DND-41 (cell line): ENCODE results near the gene PAMR1.

Experiments used
- ATAC-seq: fragments of 200-7000 bp; cut with Tn5 transposase; 3 replicates; pipeline ENCODE4 v1.9.1; 2021; ENCODE audit warnings: low read depth; ENCODE audit not compliant: insufficient read depth
- DNase-seq: peaks from one replicate; pipeline ENCODE4 v3.0.0-alpha.2; 2020
- H2AFZ ChIP-seq: 2 replicates; pipeline ENCODE4 v1.6.0; 2012; ENCODE audit warnings: low read depth, low read length
- H3K27ac ChIP-seq: 2 replicates; pipeline ENCODE4 v1.5.1; 2012; ENCODE audit warnings: low read length, inconsistent platforms
- H3K27me3 ChIP-seq: fragments of 200-600 bp; sonication (generic); 2 replicates; pipeline ENCODE4 v1.6.0; 2012; ENCODE audit warnings: low read length, mild to moderate bottlenecking, inconsistent platforms; ENCODE audit not compliant: insufficient read depth, poor library complexity
- H3K36me3 ChIP-seq: 2 replicates; pipeline ENCODE4 v1.5.1; 2012; ENCODE audit warnings: low read length, inconsistent platforms; ENCODE audit not compliant: insufficient read depth
- H3K4me1 ChIP-seq: 2 replicates; pipeline ENCODE4 v1.5.1; 2012; ENCODE audit warnings: mild to moderate bottlenecking, low read length; ENCODE audit not compliant: insufficient read depth
- H3K4me2 ChIP-seq: 2 replicates; pipeline ENCODE4 v1.6.0; 2012; ENCODE audit warnings: mild to moderate bottlenecking, moderate library complexity, low read length, inconsistent platforms; ENCODE audit not compliant: insufficient read depth
- H3K4me3 ChIP-seq, 2 experiments: fragments of 200-600 bp in 1 of 2; shearing (Covaris generic) in 1 of 2; 2 replicates each; pipeline ENCODE4 v1.5.1; 2012 to 2016; ENCODE audit warnings: inconsistent platforms in 2 of 2, low read length in 2 of 2, mild to moderate bottlenecking in 2 of 2, low read depth in 1 of 2, moderate library complexity in 1 of 2
- H3K79me2 ChIP-seq: 2 replicates; pipeline ENCODE4 v1.6.0; 2012; ENCODE audit warnings: low read length, inconsistent platforms; ENCODE audit not compliant: insufficient read depth
- H3K9ac ChIP-seq: 2 replicates; pipeline ENCODE4 v1.6.0; 2012; ENCODE audit warnings: low read depth, mild to moderate bottlenecking, inconsistent platforms, low read length, moderate library complexity
- H3K9me3 ChIP-seq: 2 replicates; pipeline ENCODE4 v1.5.1; 2012; ENCODE audit warnings: low read length, moderate library complexity, mild to moderate bottlenecking, inconsistent platforms; ENCODE audit not compliant: insufficient read depth, severe bottlenecking
- H4K20me1 ChIP-seq: 2 replicates; pipeline ENCODE4 v1.6.0; 2012; ENCODE audit warnings: low read length; ENCODE audit not compliant: insufficient read depth
- EZH2 ChIP-seq: IDR thresholded peaks from 3 replicates; pipeline ENCODE4 v1.6.1; 2012; ENCODE audit warnings: borderline replicate concordance, low read depth, mild to moderate bottlenecking, moderate library complexity, low read length, inconsistent platforms; ENCODE audit not compliant: severe bottlenecking
- TF ChIP-seq, protein P1 (sequence below): IDR thresholded peaks from 2 replicates; pipeline ENCODE4 v1.5.1; 2012; ENCODE audit warnings: borderline replicate concordance, low read length, moderate library complexity, mild to moderate bottlenecking; ENCODE audit not compliant: poor library complexity, severe bottlenecking; ENCODE audit errors: extremely low read depth

The PAMR1 gene

DNA sequence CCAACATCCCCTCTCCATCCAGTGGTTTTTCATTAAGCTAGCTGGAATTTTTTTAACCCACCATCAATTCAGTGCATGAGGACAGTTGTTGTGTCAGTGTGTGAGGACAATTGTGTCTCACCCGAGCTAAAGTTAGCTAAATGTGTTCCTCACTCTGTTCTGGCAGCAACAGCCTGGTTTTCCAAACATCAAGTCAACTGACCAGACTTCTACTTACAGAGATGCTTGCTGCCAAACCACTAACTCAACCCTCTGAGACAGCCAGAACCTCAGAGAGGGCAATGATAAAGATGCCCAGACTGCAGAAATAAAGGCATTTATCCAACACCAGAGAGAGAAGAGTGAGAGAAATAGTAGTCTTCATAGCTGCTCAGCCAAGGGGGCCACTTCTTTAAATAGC lies 6.7 kb downstream of the PAMR1 start:
- Histone ChIP-seq H3K27me3 (peaks cover 23% of the 10 kb centered on the region), H3K36me3 (no peaks in the 10 kb centered on the region), H3K4me2 (no peak overlapping the region), H4K20me1 (no peaks in the 10 kb centered on the region), H3K9ac (no peak overlapping the region), H2AFZ (no peak overlapping the region), H3K27ac (no peak overlapping the region), H3K4me1 (no peaks in the 10 kb centered on the region), H3K9me3 (no peaks in the 10 kb centered on the region), H3K79me2 (no peaks in the 10 kb centered on the region), H3K4me3 (no peak overlapping the region)
- DNase-seq, result no peak
- no peak for TF ChIP-seq EZH2
- TF ChIP-seq, protein P1, sequence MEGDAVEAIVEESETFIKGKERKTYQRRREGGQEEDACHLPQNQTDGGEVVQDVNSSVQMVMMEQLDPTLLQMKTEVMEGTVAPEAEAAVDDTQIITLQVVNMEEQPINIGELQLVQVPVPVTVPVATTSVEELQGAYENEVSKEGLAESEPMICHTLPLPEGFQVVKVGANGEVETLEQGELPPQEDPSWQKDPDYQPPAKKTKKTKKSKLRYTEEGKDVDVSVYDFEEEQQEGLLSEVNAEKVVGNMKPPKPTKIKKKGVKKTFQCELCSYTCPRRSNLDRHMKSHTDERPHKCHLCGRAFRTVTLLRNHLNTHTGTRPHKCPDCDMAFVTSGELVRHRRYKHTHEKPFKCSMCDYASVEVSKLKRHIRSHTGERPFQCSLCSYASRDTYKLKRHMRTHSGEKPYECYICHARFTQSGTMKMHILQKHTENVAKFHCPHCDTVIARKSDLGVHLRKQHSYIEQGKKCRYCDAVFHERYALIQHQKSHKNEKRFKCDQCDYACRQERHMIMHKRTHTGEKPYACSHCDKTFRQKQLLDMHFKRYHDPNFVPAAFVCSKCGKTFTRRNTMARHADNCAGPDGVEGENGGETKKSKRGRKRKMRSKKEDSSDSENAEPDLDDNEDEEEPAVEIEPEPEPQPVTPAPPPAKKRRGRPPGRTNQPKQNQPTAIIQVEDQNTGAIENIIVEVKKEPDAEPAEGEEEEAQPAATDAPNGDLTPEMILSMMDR, result no peak
- ATAC-seq, result no peak

DNA sequence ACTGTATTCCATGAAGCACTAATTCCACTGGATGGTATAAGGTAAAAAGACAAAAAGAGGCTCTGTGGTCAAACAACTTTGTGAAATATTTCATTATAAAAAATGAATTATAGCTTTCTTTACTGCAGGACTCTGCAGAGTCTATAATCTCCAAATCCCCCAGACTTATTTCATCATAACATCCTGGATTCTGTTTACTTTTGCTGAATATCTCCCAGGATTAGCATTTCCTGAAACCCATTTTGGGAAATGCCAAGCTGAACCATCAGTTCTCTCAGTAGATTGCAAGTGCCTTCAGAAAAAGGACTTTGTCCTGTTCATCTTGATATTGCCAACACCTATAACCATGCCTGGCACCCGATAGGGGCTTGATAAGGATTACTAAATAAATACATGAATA lies 7.9 kb downstream of the PAMR1 start:
- Histone ChIP-seq H3K27me3 (peaks cover 20% of the 10 kb centered on the region), H3K36me3 (no peaks in the 10 kb centered on the region), H3K4me2 (no peak overlapping the region), H3K9ac (no peak overlapping the region), H3K4me1 (no peaks in the 10 kb centered on the region), H3K27ac (no peak overlapping the region), H3K79me2 (no peaks in the 10 kb centered on the region), H3K4me3 (no peak overlapping the region), H4K20me1 (no peaks in the 10 kb centered on the region), H2AFZ (no peak overlapping the region), H3K9me3 (no peaks in the 10 kb centered on the region)
- DNase-seq (no peak), ATAC-seq (no peak)
- TF ChIP-seq, protein P1, result no peak
- no peak for TF ChIP-seq EZH2

DNA sequence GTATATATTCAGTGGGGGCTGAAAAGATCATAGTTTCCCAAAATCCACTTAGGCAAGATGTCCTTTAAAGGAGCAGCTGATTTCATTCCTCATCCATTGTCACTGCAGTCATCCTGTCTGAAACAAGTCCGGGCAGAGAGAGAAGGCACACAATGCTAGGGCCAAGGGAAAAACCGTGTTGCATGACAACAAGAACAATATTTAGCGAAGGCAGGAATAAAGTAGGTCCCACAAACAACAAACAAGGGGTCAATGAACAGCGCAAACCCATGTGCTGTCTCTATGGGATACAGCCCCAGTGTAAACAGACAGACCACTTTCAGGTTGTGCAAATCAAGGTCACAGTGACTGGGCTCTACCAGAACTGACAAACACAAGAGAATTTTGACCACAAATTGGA lies 9.0 kb downstream of the PAMR1 start:
- no peaks in the 10 kb centered on the region for H3K79me2 ChIP-seq
- H3K4me3 ChIP-seq, result no peak overlapping the region
- H3K4me1 ChIP-seq, result no peaks in the 10 kb centered on the region
- H3K27me3 ChIP-seq, result peaks cover 18% of the 10 kb centered on the region
- DNase-seq (no peak), ATAC-seq (no peak)
- H3K9ac ChIP-seq, result no peak overlapping the region
- H3K27ac ChIP-seq, result no peak overlapping the region
- H4K20me1 ChIP-seq, result no peaks in the 10 kb centered on the region
- TF ChIP-seq EZH2, result no peak
- TF ChIP-seq, protein P1, result no peak
- H3K9me3 ChIP-seq, result no peaks in the 10 kb centered on the region
- no peaks in the 10 kb centered on the region for H3K36me3 ChIP-seq
- H2AFZ ChIP-seq, result no peak overlapping the region
- no peak overlapping the region for H3K4me2 ChIP-seq

DNA sequence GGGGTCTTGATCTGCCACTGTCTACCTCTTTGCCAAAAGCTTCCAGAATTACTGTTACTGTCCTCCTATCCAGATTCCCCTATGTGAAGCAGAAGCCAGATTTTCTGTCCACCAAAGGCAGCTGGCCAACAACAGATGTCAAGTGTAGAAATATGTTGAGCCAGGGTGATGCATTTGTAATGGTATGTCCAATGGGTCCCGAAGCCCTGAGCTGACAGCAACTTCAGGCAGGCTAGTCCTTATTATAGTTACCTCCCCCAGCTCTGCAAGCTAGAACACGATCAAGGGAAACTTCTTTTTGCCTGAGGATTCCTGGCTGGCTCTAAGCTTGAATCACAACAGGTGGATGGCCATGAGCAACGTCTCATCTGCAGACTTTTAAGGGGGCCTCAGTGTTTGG lies 10.2 kb downstream of the PAMR1 start:
- ATAC-seq (no peak), DNase-seq (no peak)
- Histone ChIP-seq H3K27ac (no peak overlapping the region), H3K4me1 (no peaks in the 10 kb centered on the region), H3K4me3 (no peak overlapping the region), H3K36me3 (no peaks in the 10 kb centered on the region), H2AFZ (no peak overlapping the region), H3K79me2 (no peaks in the 10 kb centered on the region), H3K9me3 (no peaks in the 10 kb centered on the region), H3K27me3 (peaks cover 13% of the 10 kb centered on the region), H4K20me1 (no peaks in the 10 kb centered on the region), H3K4me2 (no peak overlapping the region), H3K9ac (no peak overlapping the region)
- TF ChIP-seq, protein P1, result no peak
- TF ChIP-seq EZH2, result no peak
